SK-N-MC (cell line): Measurements from ENCODE around the gene C1QTNF4.

Experiments used
- DNase-seq: peaks from one replicate; pipeline ENCODE4 v3.0.0-alpha.2; 2011; ENCODE audit warnings: low read depth, low spot score
- H3K27ac ChIP-seq: fragments of 200-600 bp; sonication (generic); 2 replicates; pipeline ENCODE4 v1.5.1; 2016; ENCODE audit warnings: mixed run types
- H3K36me3 ChIP-seq: fragments of 200-600 bp; sonication (generic); 2 replicates; pipeline ENCODE4 v1.6.1; 2017; ENCODE audit warnings: antibody characterized with exemption, low read length, mixed read lengths; ENCODE audit not compliant: insufficient read depth
- H3K4me3 ChIP-seq: fragments of 200-600 bp; sonication (generic); 2 replicates; pipeline ENCODE4 v1.5.1; 2016
- H3K9ac ChIP-seq: fragments of 200-600 bp; sonication (generic); 2 replicates; pipeline ENCODE4 v1.8.0; 2017; ENCODE audit warnings: mixed run types, mixed read lengths; ENCODE audit not compliant: insufficient read length
- H3K9me3 ChIP-seq: fragments of 200-600 bp; sonication (generic); 2 replicates; pipeline ENCODE4 v1.6.1; 2017; ENCODE audit warnings: low read depth, mild to moderate bottlenecking, antibody characterized with exemption, low read length, moderate library complexity, mixed read lengths
- EZH2 ChIP-seq: fragments of 200-600 bp; sonication (generic); IDR thresholded peaks from one replicate; pipeline ENCODE4 v1.6.1; 2017; ENCODE audit warnings: antibody characterized with exemption
- FOXP2 ChIP-seq: optimal IDR thresholded peaks from 2 replicates; pipeline ENCODE3; 2011; ENCODE audit warnings: mild to moderate bottlenecking, moderate library complexity; ENCODE audit not compliant: insufficient read depth; ENCODE audit errors: extremely low read length, control extremely low read depth
- POLR2AphosphoS5 ChIP-seq: IDR thresholded peaks from 2 replicates; pipeline ENCODE4 v1.6.1; 2012; ENCODE audit warnings: mild to moderate bottlenecking, low read depth, low read length, borderline replicate concordance

Gene C1QTNF4

GRCh38 chr11:47589977-47590861 is 4.0 kb downstream of the C1QTNF4 start:
- H3K4me3 ChIP-seq, result no peak overlapping the region
- no peak overlapping the region for H3K27ac ChIP-seq
- no peaks in the 10 kb centered on the region for H3K9me3 ChIP-seq
- H3K9ac ChIP-seq, result no peak overlapping the region
- no peaks in the 10 kb centered on the region; the same call in 1 of the 2 replicates for H3K36me3 ChIP-seq
- DNase-seq, result no peak
- TF ChIP-seq POLR2AphosphoS5, result no peak
- TF ChIP-seq EZH2, result no peak
- no peak for TF ChIP-seq FOXP2

- DNase-seq, result no peak
- H3K9ac ChIP-seq, result no peak overlapping the region
- H3K27ac ChIP-seq, result no peak overlapping the region
- TF ChIP-seq FOXP2 (no peak), POLR2AphosphoS5 (no peak), EZH2 (no peak)
- H3K9me3 ChIP-seq, result no peaks in the 10 kb centered on the region
- no peak overlapping the region for H3K4me3 ChIP-seq
- peaks cover 1% of the 10 kb centered on the region; the same call in 1 of the 2 replicates for H3K36me3 ChIP-seq
Measured at GRCh38 chr11:47589584-47589976, 4.6 kb downstream of the C1QTNF4 start.

- peaks cover 6% of the 10 kb centered on the region for H3K36me3 ChIP-seq
Measured at GRCh38 chr11:47589118-47589517, 5.1 kb downstream of the C1QTNF4 start.

GRCh38 chr11:47587723-47588326 is 6.4 kb downstream of the C1QTNF4 start:
- no peak for DNase-seq
- no peak overlapping the region for H3K4me3 ChIP-seq
- H3K9me3 ChIP-seq, result no peaks in the 10 kb centered on the region
- no peak overlapping the region for H3K9ac ChIP-seq
- peaks cover 19% of the 10 kb centered on the region for H3K36me3 ChIP-seq
- no peak for TF ChIP-seq EZH2
- no peak for TF ChIP-seq POLR2AphosphoS5
- TF ChIP-seq FOXP2, result no peak
- H3K27ac ChIP-seq, result no peak overlapping the region

More at GRCh38 chr11:47589118-47589517, 5.1 kb downstream of the C1QTNF4 start:
- Histone ChIP-seq H3K4me3 (no peak overlapping the region), H3K9me3 (no peaks in the 10 kb centered on the region), H3K9ac (no peak overlapping the region), H3K27ac (no peak overlapping the region)
- no peak for TF ChIP-seq EZH2
- TF ChIP-seq FOXP2, result no peak
- TF ChIP-seq POLR2AphosphoS5, result no peak
- no peak for DNase-seq

GRCh38 chr11:47587039-47587716 is 7.0 kb downstream of the C1QTNF4 start:
- Histone ChIP-seq H3K9me3 (no peaks in the 10 kb centered on the region), H3K36me3 (peaks cover 25% of the 10 kb centered on the region), H3K9ac (no peak overlapping the region), H3K4me3 (no peak overlapping the region), H3K27ac (no peak overlapping the region)
- TF ChIP-seq EZH2 (no peak), FOXP2 (no peak), POLR2AphosphoS5 (no peak)
- no peak for DNase-seq

- no peak within 1 kb of the TSS for H3K4me3 ChIP-seq
- peaks cover 34% of the 10 kb centered on the region for H3K36me3 ChIP-seq
- no peak within 1 kb of the TSS for H3K27ac ChIP-seq
- H3K9me3 ChIP-seq, result no peaks in the 10 kb centered on the region
- no peak for TF ChIP-seq EZH2
- no peak for TF ChIP-seq POLR2AphosphoS5
- no peak for TF ChIP-seq FOXP2
- H3K9ac ChIP-seq, result no peak within 1 kb of the TSS
- no peak for DNase-seq
Measured at GRCh38 chr11:47586098-47586855, 7.9 kb downstream of the C1QTNF4 start, which contains the start of gene FAM180B. FAM180B (plus strand) TSS chr11:47586678; CDS start chr11:47586769, 91 bp downstream.

- H3K9me3 ChIP-seq, result no peaks in the 10 kb centered on the region
- no peak overlapping the region for H3K27ac ChIP-seq
- H3K36me3 ChIP-seq, result peaks cover 46% of the 10 kb centered on the region
- H3K4me3 ChIP-seq, result no peak overlapping the region
- no peak overlapping the region for H3K9ac ChIP-seq
- TF ChIP-seq FOXP2 (no peak), POLR2AphosphoS5 (no peak), EZH2 (no peak)
- DNase-seq, result no peak
Measured at GRCh38 chr11:47583844-47584243, 10.4 kb downstream of the C1QTNF4 start.
